Calu3 (cell line): ENCODE measurements around the gene RSPO4. TPM values are rescaled to one million over a fixed set of nuclear protein-coding genes. Genes with fewer than 3 reads are reported as not detected.

Source experiments
- BruUV-seq: library from RNA; stranded (reverse); fragments of 400-500 nt; replicated peaks from 2 replicates; lab custom pipeline; 2021; lab: Mats Ljungman, UMichigan
- CTCF ChIA-PET: fragments of 300-600 bp; sonication (Branson Sonifier 250); formaldehyde crosslinking; loops from one replicate; lab custom pipeline; 2022; ENCODE audit warnings: antibody characterized with exemption; lab: Charles Lee
- DNase-seq: peaks from one replicate; pipeline ENCODE4 v3.0.0; 2022
- H3K27ac Mint-ChIP-seq: one replicate; pipeline ENCODE4 v1.8.0; 2022; ENCODE audit warnings: mixed read lengths; ENCODE audit not compliant: unreplicated experiment
- H3K27me3 Mint-ChIP-seq: one replicate; pipeline ENCODE4 v1.8.0; 2022; ENCODE audit warnings: mixed read lengths; ENCODE audit not compliant: unreplicated experiment
- H3K36me3 Mint-ChIP-seq: one replicate; pipeline ENCODE4 v1.8.0; 2022; ENCODE audit warnings: mild to moderate bottlenecking, moderate library complexity, mixed read lengths; ENCODE audit not compliant: insufficient read depth, unreplicated experiment
- H3K4me1 Mint-ChIP-seq: one replicate; pipeline ENCODE4 v1.8.0; 2022; ENCODE audit warnings: mild to moderate bottlenecking, low read depth, mixed read lengths; ENCODE audit not compliant: unreplicated experiment
- H3K4me3 Mint-ChIP-seq: one replicate; pipeline ENCODE4 v1.8.0; 2022; ENCODE audit warnings: mild to moderate bottlenecking, low read depth, moderate library complexity, mixed read lengths; ENCODE audit not compliant: unreplicated experiment
- H3K9me3 Mint-ChIP-seq: one replicate; pipeline ENCODE4 v1.8.0; 2022; ENCODE audit warnings: low read depth, mixed read lengths; ENCODE audit not compliant: unreplicated experiment
- intact Hi-C: fragments of 100-400 bp; cut with micrococcal nuclease; formaldehyde crosslinking; loops from one replicate; pipeline ENCODE4 v1.10.0; 2022; ENCODE audit not compliant: unreplicated experiment
- total RNA-seq: library from RNA; stranded (reverse); gene quantifications from 2 replicates; pipeline ENCODE4 v1.2.3, GENCODE V29; 2022
- TF ChIP-seq, protein P1 (sequence below): fragments of 200-600 bp; IDR thresholded peaks from one replicate; pipeline ENCODE4 v1.8.0; 2022; ENCODE audit warnings: antibody characterized with exemption; ENCODE audit not compliant: unreplicated experiment

Gene RSPO4
- total RNA-seq, 1 experiment from 2014 or later, result not detected

- DNase-seq, result no peak
- no peak overlapping the region for H3K4me3 Mint-ChIP-seq
- H3K27me3 Mint-ChIP-seq, result peaks cover 65% of the 10 kb centered on the region
- TF ChIP-seq, protein P1, sequence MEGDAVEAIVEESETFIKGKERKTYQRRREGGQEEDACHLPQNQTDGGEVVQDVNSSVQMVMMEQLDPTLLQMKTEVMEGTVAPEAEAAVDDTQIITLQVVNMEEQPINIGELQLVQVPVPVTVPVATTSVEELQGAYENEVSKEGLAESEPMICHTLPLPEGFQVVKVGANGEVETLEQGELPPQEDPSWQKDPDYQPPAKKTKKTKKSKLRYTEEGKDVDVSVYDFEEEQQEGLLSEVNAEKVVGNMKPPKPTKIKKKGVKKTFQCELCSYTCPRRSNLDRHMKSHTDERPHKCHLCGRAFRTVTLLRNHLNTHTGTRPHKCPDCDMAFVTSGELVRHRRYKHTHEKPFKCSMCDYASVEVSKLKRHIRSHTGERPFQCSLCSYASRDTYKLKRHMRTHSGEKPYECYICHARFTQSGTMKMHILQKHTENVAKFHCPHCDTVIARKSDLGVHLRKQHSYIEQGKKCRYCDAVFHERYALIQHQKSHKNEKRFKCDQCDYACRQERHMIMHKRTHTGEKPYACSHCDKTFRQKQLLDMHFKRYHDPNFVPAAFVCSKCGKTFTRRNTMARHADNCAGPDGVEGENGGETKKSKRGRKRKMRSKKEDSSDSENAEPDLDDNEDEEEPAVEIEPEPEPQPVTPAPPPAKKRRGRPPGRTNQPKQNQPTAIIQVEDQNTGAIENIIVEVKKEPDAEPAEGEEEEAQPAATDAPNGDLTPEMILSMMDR, result no peak
- no peaks in the 10 kb centered on the region for H3K9me3 Mint-ChIP-seq
- H3K27ac Mint-ChIP-seq, result no peak overlapping the region
- H3K4me1 Mint-ChIP-seq, result peaks cover 10% of the 10 kb centered on the region
- CTCF ChIA-PET, result no interaction called here
- H3K36me3 Mint-ChIP-seq, result peaks cover 4% of the 10 kb centered on the region
- BruUV-seq, result no TSS peak
- intact Hi-C loops, result no loop called here
Measured at GRCh38 chr20:1003920-1004697, 2.0 kb upstream of the RSPO4 start.

DNA sequence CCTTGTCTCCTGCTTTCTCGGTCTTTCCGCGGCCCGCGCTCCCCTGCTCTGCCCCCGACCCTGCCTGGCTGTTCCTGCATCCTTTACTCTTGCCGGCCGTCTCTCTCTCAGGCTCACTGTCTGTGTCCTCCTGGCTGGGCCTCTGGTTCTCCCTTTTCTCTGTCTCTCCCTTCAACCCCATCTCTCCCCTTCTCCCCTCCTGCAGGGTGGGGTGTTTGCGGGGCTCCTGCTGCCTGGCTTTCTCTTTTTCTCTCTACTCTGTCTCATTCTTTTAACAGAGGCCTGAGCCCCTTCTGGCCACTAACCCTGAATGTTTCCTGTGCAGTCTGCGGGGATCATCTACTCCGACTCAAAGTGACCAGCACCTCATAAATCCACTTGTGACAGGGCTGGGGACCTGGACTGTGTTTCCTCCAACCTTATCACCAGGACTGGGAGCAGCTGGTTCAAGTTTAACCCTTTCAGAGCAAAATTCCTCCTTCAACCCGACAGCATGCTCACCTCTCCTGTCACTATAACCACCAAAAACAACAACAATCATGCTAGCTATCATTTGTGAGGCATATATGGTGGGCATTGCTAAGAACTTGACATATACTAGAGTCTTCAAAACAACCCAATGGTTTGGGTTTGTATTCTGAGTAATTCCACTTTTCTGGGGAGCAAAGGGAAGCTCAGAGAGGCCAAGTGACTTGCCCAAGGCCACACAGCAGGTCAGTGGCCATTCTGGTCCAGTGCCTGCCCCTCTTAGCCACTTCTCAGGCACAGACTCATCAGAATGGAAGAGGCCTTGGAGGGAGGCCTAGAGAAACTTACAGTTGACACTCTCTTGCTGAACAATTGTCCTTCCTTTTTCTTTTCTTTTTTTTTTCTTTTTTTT, 811 bp upstream of the RSPO4 start:
- TF ChIP-seq, protein P1, result no peak
- peaks cover 75% of the 10 kb centered on the region for H3K27me3 Mint-ChIP-seq
- peaks cover 10% of the 10 kb centered on the region for H3K4me1 Mint-ChIP-seq
- peak overlapping the region; percentile 66 for H3K4me3 Mint-ChIP-seq
- H3K9me3 Mint-ChIP-seq, result no peaks in the 10 kb centered on the region
- CTCF ChIA-PET, result interaction anchor here (0.6 kb wide), 1 partner anchor 88 kb away, joined by 3 read pairs; no protein-coding TSS in a partner anchor
- BruUV-seq, result no TSS peak
- peaks cover 4% of the 10 kb centered on the region for H3K36me3 Mint-ChIP-seq
- intact Hi-C loops, result no loop called here
- no peak overlapping the region for H3K27ac Mint-ChIP-seq
- DNase-seq, result no peak

- intact Hi-C loops, result no loop called here
- Mint-ChIP-seq H3K27ac (no peak overlapping the region), H3K36me3 (peaks cover 4% of the 10 kb centered on the region), H3K4me3 (no peak overlapping the region), H3K27me3 (peaks cover 93% of the 10 kb centered on the region), H3K4me1 (peaks cover 10% of the 10 kb centered on the region), H3K9me3 (no peaks in the 10 kb centered on the region)
- CTCF ChIA-PET, result no interaction called here
- TF ChIP-seq, protein P1, result no peak
- BruUV-seq, result no TSS peak
- DNase-seq, result no peak
Measured at GRCh38 chr20:1001116-1001515, 995 bp downstream of the RSPO4 start.

DNA sequence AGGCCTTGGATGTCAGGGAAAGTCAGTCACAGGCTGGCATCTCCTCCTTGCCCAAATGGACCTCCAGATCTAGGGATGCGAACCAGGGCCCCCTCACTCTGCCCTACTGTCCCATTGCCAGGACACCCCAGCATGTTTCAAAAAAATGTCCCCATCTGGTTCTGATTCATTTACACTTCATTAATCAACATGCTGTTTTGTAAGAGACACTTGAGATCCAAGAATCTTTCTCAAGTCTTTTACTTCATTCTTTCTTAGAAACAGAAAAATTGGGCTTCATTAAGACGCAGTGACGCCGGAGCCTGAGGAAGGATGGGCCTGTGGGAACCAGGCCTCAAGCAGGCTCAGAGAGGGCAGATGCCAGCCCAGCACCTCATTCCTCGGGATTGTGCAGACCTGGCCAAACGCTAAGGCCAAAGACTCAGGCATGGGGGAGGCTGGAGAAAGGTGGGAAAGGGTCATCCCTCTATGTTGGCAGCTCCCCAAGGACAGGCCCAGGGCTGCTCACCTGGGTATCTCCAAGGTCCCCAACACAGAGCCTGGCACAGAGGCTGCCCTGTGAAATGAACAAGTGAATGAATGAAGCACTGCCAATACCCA, 3.8 kb downstream of the RSPO4 start:
- no peak overlapping the region for H3K27ac Mint-ChIP-seq
- BruUV-seq, result no TSS peak
- TF ChIP-seq, protein P1, result no peak
- peaks cover 10% of the 10 kb centered on the region for H3K4me1 Mint-ChIP-seq
- H3K9me3 Mint-ChIP-seq, result no peaks in the 10 kb centered on the region
- intact Hi-C loops, result no loop called here
- CTCF ChIA-PET, result no interaction called here
- no peak for DNase-seq
- H3K27me3 Mint-ChIP-seq, result peaks cover 81% of the 10 kb centered on the region
- H3K36me3 Mint-ChIP-seq, result no peaks in the 10 kb centered on the region
- H3K4me3 Mint-ChIP-seq, result no peak overlapping the region
